GM12878 (cell line): ENCODE data around the gene EIF5B. TPM values are rescaled to one million over a fixed set of nuclear protein-coding genes. Genes with fewer than 3 reads are reported as not detected.

Experiments used
- ATAC-seq: fragments of 200-7000 bp; cut with Tn5 transposase; 3 replicates; pipeline ENCODE4 v1.9.1; 2020; ENCODE audit warnings: mild to moderate bottlenecking, moderate library complexity
- BruUV-seq: library from RNA; stranded (reverse); fragments of 400-500 nt; replicated peaks from 2 replicates; lab custom pipeline; 2021; lab: Mats Ljungman, UMichigan
- CTCF ChIA-PET: fragments of 300-600 bp; sonication (Branson Sonifier 250); formaldehyde crosslinking; extraction: SDS; loops from one replicate; lab custom pipeline; 2021; ENCODE audit warnings: inconsistent platforms; lab: Yijun Ruan, JAX
- POLR2A ChIA-PET: fragments of 350-600 bp; formaldehyde crosslinking; extraction: SDS; loops from one replicate; lab custom pipeline; 2021; ENCODE audit warnings: inconsistent platforms; lab: Charles Lee
- RAD21 ChIA-PET: fragments of 300-600 bp; sonication (Branson Sonifier 250); formaldehyde crosslinking; loops from one replicate; lab custom pipeline; 2023; ENCODE audit warnings: antibody characterized with exemption; ENCODE audit not compliant: unreplicated experiment; lab: Charles Lee
- SMC1A ChIA-PET: fragments of 300-600 bp; sonication (Branson Sonifier 250); formaldehyde crosslinking; loops from one replicate; lab custom pipeline; 2023; ENCODE audit not compliant: unreplicated experiment, uncharacterized antibody; lab: Charles Lee
- DNase-seq: peaks from one replicate; pipeline ENCODE4 v3.0.0-alpha.2; 2011; ENCODE audit warnings: low read depth, low spot score
- FAIRE-seq: peaks from 3 replicates; lab custom pipeline; 2011; peaks lifted over from hg19 to GRCh38; lab: Jason Lieb, UNC
- H2AFZ ChIP-seq: 2 replicates; pipeline ENCODE4 v1.6.0; 2011; ENCODE audit warnings: low read depth, low read length, control low read depth; ENCODE audit not compliant: control insufficient read depth
- H3K27ac ChIP-seq: 2 replicates; pipeline ENCODE4 v1.5.1; 2011; ENCODE audit warnings: control low read depth; ENCODE audit not compliant: control insufficient read depth, insufficient read depth
- H3K27me3 ChIP-seq, 2 experiments: replicated peaks in 1 of 2; 2 replicates each; pipeline versions ENCODE4 v1.6.0 to v1.6.1; 2011; ENCODE audit warnings: low read length in 1 of 2; ENCODE audit not compliant: control insufficient read depth in 2 of 2, insufficient read depth in 2 of 2
- H3K36me3 ChIP-seq, 2 experiments: 2 replicates each; pipeline ENCODE4 v1.5.1; 2011; ENCODE audit warnings: low read length in 1 of 2; ENCODE audit not compliant: control insufficient read depth in 2 of 2, insufficient read depth in 2 of 2
- H3K4me1 ChIP-seq: 2 replicates; pipeline ENCODE4 v1.6.1; 2011; ENCODE audit warnings: mild to moderate bottlenecking, low read length, moderate library complexity, mixed read lengths; ENCODE audit not compliant: control insufficient read depth, insufficient read depth
- H3K4me2 ChIP-seq: 2 replicates; pipeline ENCODE4 v1.6.0; 2011; ENCODE audit warnings: control low read depth; ENCODE audit not compliant: control insufficient read depth, insufficient read depth
- H3K4me3 ChIP-seq: fragments of 200-600 bp; sonication (generic); 2 replicates; pipeline ENCODE4 v1.5.1; 2016
- H3K79me2 ChIP-seq: 2 replicates; pipeline ENCODE4 v1.6.0; 2011; ENCODE audit warnings: low read length; ENCODE audit not compliant: control insufficient read depth, insufficient read depth
- H3K9ac ChIP-seq: 2 replicates; pipeline ENCODE4 v1.8.0; 2011; ENCODE audit warnings: low read length, control low read depth, mixed read lengths; ENCODE audit not compliant: control insufficient read depth, insufficient read depth
- H3K9me3 ChIP-seq: replicated peaks from 3 replicates; pipeline ENCODE4 v1.5.1; 2011; ENCODE audit warnings: mild to moderate bottlenecking, low read length; ENCODE audit not compliant: control insufficient read depth, insufficient read depth
- H4K20me1 ChIP-seq: 2 replicates; pipeline ENCODE4 v1.6.0; 2011; ENCODE audit not compliant: control insufficient read depth, insufficient read depth
- BHLHE40 ChIP-seq, 2 experiments: fragments of 450-650 bp in 1 of 2; IDR thresholded peaks; 2 replicates each; pipeline ENCODE4 v1.6.1; 2011 to 2017; ENCODE audit warnings: low read depth in 2 of 2, borderline replicate concordance in 1 of 2, improper control_type of control experiment in 1 of 2, low read length in 1 of 2, mild to moderate bottlenecking in 1 of 2
- BRCA1 ChIP-seq: IDR thresholded peaks from 2 replicates; pipeline ENCODE4 v1.6.1; 2011; ENCODE audit warnings: low read depth, low read length, improper control_type of control experiment
- E2F8 ChIP-seq: fragments of 450-650 bp; IDR thresholded peaks from 2 replicates; pipeline ENCODE4 v1.6.1; 2018; ENCODE audit warnings: mild to moderate bottlenecking, low read depth, moderate library complexity; ENCODE audit not compliant: partially characterized antibody
- EGR1 ChIP-seq, 2 experiments: IDR thresholded peaks; 1 replicate in 1 of 2; 2 replicates in 1 of 2; pipeline ENCODE4 v1.6.1; 2011 to 2012; ENCODE audit warnings: low read depth in 2 of 2, low read length in 2 of 2, borderline replicate concordance in 1 of 2, mild to moderate bottlenecking in 1 of 2, moderate library complexity in 1 of 2
- EZH2 ChIP-seq: IDR thresholded peaks from 2 replicates; pipeline ENCODE4 v1.6.1; 2012; ENCODE audit warnings: low read depth, mild to moderate bottlenecking, control low read depth, inconsistent platforms, low read length, borderline replicate concordance; ENCODE audit not compliant: control insufficient read depth
- IKZF2 ChIP-seq, 2 experiments: fragments of 450-650 bp; IDR thresholded peaks; 2 replicates each; pipeline ENCODE4 v1.6.1; 2017; ENCODE audit warnings: mild to moderate bottlenecking in 2 of 2, moderate library complexity in 2 of 2
- NBN ChIP-seq: fragments of 450-650 bp; IDR thresholded peaks from 2 replicates; pipeline ENCODE4 v1.6.1; 2016
- RCOR1 ChIP-seq: conservative IDR thresholded peaks from 2 replicates; pipeline ENCODE4 v1.6.1; 2012; ENCODE audit warnings: low read depth, low read length, improper control_type of control experiment
- SPI1 ChIP-seq: IDR thresholded peaks from 2 replicates; pipeline ENCODE4 v1.6.1; 2011; ENCODE audit warnings: low read depth, mild to moderate bottlenecking, low read length, moderate library complexity, borderline replicate concordance; ENCODE audit not compliant: insufficient read depth
- ZNF207 ChIP-seq: fragments of 450-650 bp; IDR thresholded peaks from 2 replicates; pipeline ENCODE4 v1.6.1; 2014; ENCODE audit warnings: antibody characterized with exemption, mild to moderate bottlenecking, borderline replicate concordance
- ZNF592 ChIP-seq: fragments of 450-650 bp; IDR thresholded peaks from 2 replicates; pipeline ENCODE4 v1.6.1; 2017; ENCODE audit warnings: mild to moderate bottlenecking, moderate library complexity
- WGBS: methylation state at CpG from one replicate; pipeline ENCODE4 v1.1.6; 2016; ENCODE audit warnings: low lambda C conversion rate; ENCODE audit not compliant: insufficient replicate concordance, insufficient coverage; ENCODE audit errors: missing lambda C conversion rate; 5-methylcytosine and 5-hydroxymethylcytosine counted together
- in situ Hi-C: fragments of 300-500 bp; cut with MboI; formaldehyde crosslinking; loops from 9 replicates; pipeline ENCODE4 v1.14.3; 2018; ENCODE audit warnings: mixed read lengths
- intact Hi-C: fragments of 100-400 bp; cut with micrococcal nuclease; formaldehyde crosslinking; loops from one replicate; pipeline ENCODE4 v1.14.2; 2022; ENCODE audit not compliant: unreplicated experiment
- polyA plus RNA-seq, 11 experiments: library from polyadenylated mRNA; depleted of rRNA in 4 of 11; unstranded in 6 of 11; stranded (reverse) in 5 of 11; fragments of >200 nt; fragmentation: Nextera tagmentation in 4 of 11; fragmentation: Illumina TruSeq in 1 of 11; extraction: Ambion mirVana in 4 of 11; extraction: Trizol in 1 of 11; gene quantifications; 1 replicate in 1 of 11; 2 replicates in 10 of 11; pipeline versions ENCODE4 v1.2.1 to v1.2.3, GENCODE V29; 2011 to 2016; ENCODE audit warnings: inconsistent platforms in 2 of 11, missing spikeins in 2 of 11, low read depth in 1 of 11
- total RNA-seq, 4 experiments: library from RNA; depleted of rRNA in 3 of 4; stranded (reverse); fragments of >200 nt in 3 of 4; fragmentation: Illumina TruSeq in 1 of 4; extraction: Trizol in 1 of 4; gene quantifications; 2 replicates each; pipeline versions ENCODE4 v1.2.1 to v1.2.3, GENCODE V29; 2013 to 2021

Gene EIF5B
- total and polyA plus RNA-seq, 10 of the 15 experiments (the other 5 are each of a cell fraction or from before 2014, with no cell fraction given) = 21.7 to 119 (median 40.8) TPM

- ChIA-PET CTCF (interaction anchor here (1.5 kb wide), 1 partner anchor 46 kb away, joined by 3 read pairs; no protein-coding TSS in a partner anchor), POLR2A (no interaction called here), SMC1A (no interaction called here), RAD21 (no interaction called here)
- ATAC-seq (peak; percentile 54), DNase-seq (no peak), FAIRE-seq (no peak)
- in situ Hi-C loops = no loop called here
- no TSS peak for BruUV-seq
- Histone ChIP-seq H3K4me3 (no peak overlapping the region), H3K36me3 (peaks cover 11 to 18% of the 10 kb centered on the region in 2 experiments), H3K27ac (no peak overlapping the region), H3K4me1 (no peaks in the 10 kb centered on the region), H3K79me2 (no peaks in the 10 kb centered on the region), H3K27me3 (no peaks in the 10 kb centered on the region), H3K9ac (no peak overlapping the region), H4K20me1 (no peaks in the 10 kb centered on the region), H2AFZ (no peak overlapping the region), H3K4me2 (no peak overlapping the region), H3K9me3 (no peaks in the 10 kb centered on the region)
- TF ChIP-seq BHLHE40 (IDR thresholded peaks at IDR 0.05; ENCODE audit: borderline replicate concordance in 1 of 2, low read depth in 2 of 2, low read length in 1 of 2) = peak; percentile 44 to 45; a peak in 2 of 4 replicates
- no peak for TF ChIP-seq IKZF2 (IDR thresholded peaks at IDR 0.05)
- TF ChIP-seq E2F8 = no peak
- peak; percentile 53; the same call in 1 of the 2 replicates for TF ChIP-seq SPI1
- intact Hi-C loops = no loop called here
- WGBS = 49% methylated on average over 3 of the region's 3 CpGs
Measured at GRCh38 chr2:99422599-99422998, 85.4 kb downstream of the EIF5B start.

GRCh38 chr2:99424371-99424770, 87.2 kb downstream of the EIF5B start:
- CTCF ChIA-PET = no interaction called here
- peaks cover 12 to 18% of the 10 kb centered on the region in 2 experiments for H3K36me3 ChIP-seq
- H3K4me1 ChIP-seq = no peaks in the 10 kb centered on the region
- ATAC-seq = no peak
- POLR2A ChIA-PET = no interaction called here
- H3K4me2 ChIP-seq = no peak overlapping the region
- intact Hi-C loops = no loop called here
- in situ Hi-C loops = no loop called here
- H3K9me3 ChIP-seq = no peaks in the 10 kb centered on the region
- H2AFZ ChIP-seq = no peak overlapping the region
- no TSS peak for BruUV-seq
- no peak for FAIRE-seq
- no peaks in the 10 kb centered on the region for H3K27me3 ChIP-seq
- no peak overlapping the region for H3K9ac ChIP-seq
- H3K79me2 ChIP-seq = no peaks in the 10 kb centered on the region
- DNase-seq = no peak
- RAD21 ChIA-PET = no interaction called here
- H4K20me1 ChIP-seq = no peaks in the 10 kb centered on the region
- H3K4me3 ChIP-seq = no peak overlapping the region
- SMC1A ChIA-PET = no interaction called here
- no peak overlapping the region for H3K27ac ChIP-seq
- TF ChIP-seq EZH2 = no peak
- no peak for TF ChIP-seq RCOR1
- no peak for TF ChIP-seq EGR1 (IDR thresholded peaks at IDR 0.05; ENCODE audit: borderline replicate concordance in 1 of 2, low read depth in 2 of 2, low read length in 2 of 2)
- TF ChIP-seq NBN = no peak
- TF ChIP-seq ZNF592 = no peak
- no peak for TF ChIP-seq ZNF207
- no peak for TF ChIP-seq BRCA1
